ENCODE results near the gene PCDHB14.
"Not testable (repeated sequence)": the region's sequence is repeated elsewhere in the genome, so short reads cannot be mapped to it uniquely, and the experiment has no call there.

PCDHB14 gene

GRCh38 chr5:141223112-141223783, at the start of gene PCDHB14:
TSS of gene PCDHB14 (plus strand) at chr5:141223343. CDS start at chr5:141223506, 163 bp downstream.
- DNase-seq = peak in 1 of 2 donors; percentile 4

GRCh38 chr5:141174291-141175104, 48.6 kb upstream of the PCDHB14 start:
- not testable (repeated sequence) for DNase-seq

- DNase-seq = no peak
These were observed 47.2 kb upstream of the PCDHB14 start for GRCh38 chr5:141175933-141176332.

- DNase-seq = not testable (repeated sequence)
These were observed 45.5 kb upstream of the PCDHB14 start, which contains the start of gene PCDHB8 for GRCh38 chr5:141177577-141178191. TSS of gene PCDHB8 (plus strand) at chr5:141177790. CDS start at chr5:141178035, 245 bp downstream.

GRCh38 chr5:141179371-141179770, 43.8 kb upstream of the PCDHB14 start:
- DNase-seq = not testable (repeated sequence)

- DNase-seq = not testable (repeated sequence)
These were observed 43.3 kb upstream of the PCDHB14 start for GRCh38 chr5:141179876-141180275.

- no peak for DNase-seq
These were observed 42.8 kb upstream of the PCDHB14 start for GRCh38 chr5:141180313-141180712.

- DNase-seq = peak in 1 of 2 donors; percentile 6
These were observed 40.9 kb upstream of the PCDHB14 start, which contains the start of gene PCDHB16 for GRCh38 chr5:141182248-141182647. TSS of gene PCDHB16 (plus strand) at chr5:141182387. CDS start at chr5:141182560, 173 bp downstream.

GRCh38 chr5:141184117-141184855, 38.9 kb upstream of the PCDHB14 start:
- DNase-seq = not testable (repeated sequence)

- peak in 1 of 2 donors; percentile 0 for DNase-seq
These were observed 36.1 kb upstream of the PCDHB14 start, which contains the start of gene PCDHB9 for GRCh38 chr5:141186897-141187512. TSS of gene PCDHB9 (plus strand) at chr5:141187161. CDS start at chr5:141187319, 158 bp downstream.

GRCh38 chr5:141188682-141189081, 34.5 kb upstream of the PCDHB14 start:
- not testable (repeated sequence) for DNase-seq

- DNase-seq = not testable (repeated sequence)
These were observed 34.0 kb upstream of the PCDHB14 start for GRCh38 chr5:141189131-141189530.

- DNase-seq = peak; percentile 3 to 20
These were observed 30.9 kb upstream of the PCDHB14 start, which contains the start of gene PCDHB10 for GRCh38 chr5:141192110-141192725. TSS of gene PCDHB10 (plus strand) at chr5:141192353. CDS start at chr5:141192553, 200 bp downstream.

GRCh38 chr5:141194332-141194731, 28.8 kb upstream of the PCDHB14 start:
- not testable (repeated sequence) for DNase-seq

GRCh38 chr5:141196363-141196762, 26.8 kb upstream of the PCDHB14 start:
- no peak for DNase-seq

GRCh38 chr5:141199359-141200235, 23.5 kb upstream of the PCDHB14 start, which contains the start of gene PCDHB11:
TSS of gene PCDHB11 (plus strand) at chr5:141199627. CDS start at chr5:141199775, 148 bp downstream.
- DNase-seq = no peak

- DNase-seq = not testable (repeated sequence)
These were observed 22.0 kb upstream of the PCDHB14 start for GRCh38 chr5:141201126-141201525.

GRCh38 chr5:141201646-141202045, 21.5 kb upstream of the PCDHB14 start:
- DNase-seq = not testable (repeated sequence)

- DNase-seq = peak in 1 of 2 donors; percentile 3
These were observed 14.7 kb upstream of the PCDHB14 start, which contains the start of gene PCDHB12 for GRCh38 chr5:141208478-141208877. TSS of gene PCDHB12 (plus strand) at chr5:141208719. CDS start at chr5:141208908, 189 bp downstream.

- not testable (repeated sequence) for DNase-seq
These were observed 12.9 kb upstream of the PCDHB14 start for GRCh38 chr5:141210281-141210680.
